Measurements from ENCODE around the gene CLPSL1.

DNA sequence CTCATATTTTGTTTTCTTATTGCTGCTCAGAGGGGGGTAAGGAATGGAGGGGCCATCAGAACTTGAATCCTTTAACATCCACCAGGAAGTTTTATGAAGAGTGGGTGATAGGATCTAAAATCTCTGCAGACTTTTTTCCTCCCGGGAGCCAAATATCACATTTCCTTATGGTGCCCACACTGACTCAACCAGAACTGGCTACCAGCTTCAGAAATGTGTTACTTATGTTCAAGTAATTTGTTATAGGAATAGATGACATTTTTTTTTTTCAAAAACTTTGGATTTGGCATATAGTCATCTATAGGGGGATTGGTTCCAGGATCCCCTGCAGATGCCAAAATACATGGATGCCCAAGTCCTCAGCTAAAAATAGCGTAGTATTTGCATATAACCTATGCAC lies 42.8 kb downstream of the CLPSL1 start:
- no peak for TF ChIP-seq EZH2 (IDR thresholded peaks at IDR 0.05; ENCODE audit: borderline replicate concordance, low read depth, low read length, severe bottlenecking)
- TF ChIP-seq, protein P1, sequence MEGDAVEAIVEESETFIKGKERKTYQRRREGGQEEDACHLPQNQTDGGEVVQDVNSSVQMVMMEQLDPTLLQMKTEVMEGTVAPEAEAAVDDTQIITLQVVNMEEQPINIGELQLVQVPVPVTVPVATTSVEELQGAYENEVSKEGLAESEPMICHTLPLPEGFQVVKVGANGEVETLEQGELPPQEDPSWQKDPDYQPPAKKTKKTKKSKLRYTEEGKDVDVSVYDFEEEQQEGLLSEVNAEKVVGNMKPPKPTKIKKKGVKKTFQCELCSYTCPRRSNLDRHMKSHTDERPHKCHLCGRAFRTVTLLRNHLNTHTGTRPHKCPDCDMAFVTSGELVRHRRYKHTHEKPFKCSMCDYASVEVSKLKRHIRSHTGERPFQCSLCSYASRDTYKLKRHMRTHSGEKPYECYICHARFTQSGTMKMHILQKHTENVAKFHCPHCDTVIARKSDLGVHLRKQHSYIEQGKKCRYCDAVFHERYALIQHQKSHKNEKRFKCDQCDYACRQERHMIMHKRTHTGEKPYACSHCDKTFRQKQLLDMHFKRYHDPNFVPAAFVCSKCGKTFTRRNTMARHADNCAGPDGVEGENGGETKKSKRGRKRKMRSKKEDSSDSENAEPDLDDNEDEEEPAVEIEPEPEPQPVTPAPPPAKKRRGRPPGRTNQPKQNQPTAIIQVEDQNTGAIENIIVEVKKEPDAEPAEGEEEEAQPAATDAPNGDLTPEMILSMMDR (IDR thresholded peaks at IDR 0.05; ENCODE audit: borderline replicate concordance, extremely low read depth, low read length, poor library complexity, severe bottlenecking), result no peak
